DMS 273 (cell line): Measurements from ENCODE around the gene RERE.

Experiments
- DNase-seq: peaks from one replicate; lab custom pipeline; 2025; ENCODE audit not compliant: unreplicated experiment; lab: John Stamatoyannopoulos, UW

Gene RERE

GRCh38 chr1:8817412-8818324, at the start of gene RERE:
Gene RERE, minus strand, starts transcription at chr1:8817640.
- peak; percentile 97 for DNase-seq

GRCh38 chr1:8866792-8867415, 49.5 kb upstream of the RERE start:
- peak; percentile 24 for DNase-seq

- DNase-seq = peak; percentile 38
These were observed 48.8 kb upstream of the RERE start for GRCh38 chr1:8866173-8866791.

- DNase-seq = no peak
These were observed 47.4 kb upstream of the RERE start for GRCh38 chr1:8864713-8865344.

GRCh38 chr1:8863794-8864233, 46.4 kb upstream of the RERE start:
- DNase-seq = peak; percentile 28

GRCh38 chr1:8863138-8863537, 45.7 kb upstream of the RERE start:
- DNase-seq = no peak

GRCh38 chr1:8862528-8862927, 45.1 kb upstream of the RERE start:
- peak; percentile 75 for DNase-seq

- DNase-seq = peak; percentile 32
These were observed 43.5 kb upstream of the RERE start for GRCh38 chr1:8860738-8861516.

GRCh38 chr1:8858888-8859706, 41.7 kb upstream of the RERE start:
- DNase-seq = peak; percentile 81

GRCh38 chr1:8858112-8858668, 40.8 kb upstream of the RERE start:
- peak; percentile 57 for DNase-seq

- peak; percentile 58 for DNase-seq
These were observed 39.4 kb upstream of the RERE start for GRCh38 chr1:8856689-8857412.

GRCh38 chr1:8854240-8854639, 36.8 kb upstream of the RERE start:
- peak; percentile 60 for DNase-seq

GRCh38 chr1:8851060-8851459, 33.6 kb upstream of the RERE start:
- DNase-seq = no peak

GRCh38 chr1:8848663-8849386, 31.4 kb upstream of the RERE start:
- peak; percentile 98 for DNase-seq

GRCh38 chr1:8847990-8848389, 30.6 kb upstream of the RERE start:
- peak; percentile 64 for DNase-seq

- DNase-seq = no peak
These were observed 28.8 kb upstream of the RERE start for GRCh38 chr1:8846263-8846662.

- DNase-seq = peak; percentile 32
These were observed 28.0 kb upstream of the RERE start for GRCh38 chr1:8845104-8846097.
